Mesodermal cell (in vitro differentiated cells): ENCODE measurements around the gene MRTFA.

Source experiments
- H3K27ac ChIP-seq: 2 replicates; pipeline ENCODE4 v1.7.0; 2013; ENCODE audit warnings: mild to moderate bottlenecking, low read depth, low read length, moderate library complexity; ENCODE audit not compliant: severe bottlenecking
- H3K36me3 ChIP-seq: 2 replicates; pipeline ENCODE4 v1.7.1; 2013; ENCODE audit warnings: mild to moderate bottlenecking, low read length, moderate library complexity; ENCODE audit not compliant: control insufficient read depth, insufficient read depth
- H3K4me1 ChIP-seq: one replicate; pipeline ENCODE4 v1.7.1; 2013; ENCODE audit warnings: mild to moderate bottlenecking, low read length; ENCODE audit not compliant: insufficient read depth, control insufficient read depth, poor library complexity, severe bottlenecking
- H3K4me3 ChIP-seq: 2 replicates; pipeline ENCODE4 v1.7.0; 2013; ENCODE audit warnings: low read length, control low read depth, mild to moderate bottlenecking; ENCODE audit not compliant: insufficient read depth, poor library complexity, severe bottlenecking; ENCODE audit errors: extremely low read depth
- H3K9me3 ChIP-seq: 2 replicates; pipeline ENCODE4 v1.7.1; 2013; ENCODE audit warnings: mild to moderate bottlenecking, low read length, moderate library complexity; ENCODE audit not compliant: control insufficient read depth
- WGBS, 2 experiments: methylation state at CpG; one replicate each; pipeline ENCODE4 v1.1.5; 2013; ENCODE audit warnings: missing lambda C conversion rate in 2 of 2; ENCODE audit not compliant: insufficient coverage in 2 of 2; 5-methylcytosine and 5-hydroxymethylcytosine counted together

MRTFA gene

GRCh38 chr22:40582063-40582462, 54.5 kb downstream of the MRTFA start:
- no peaks in the 10 kb centered on the region for H3K4me1 ChIP-seq
- peaks cover 59% of the 10 kb centered on the region for H3K36me3 ChIP-seq
- WGBS, 2 experiments, result no CpG with 5 or more reads among the region's 2 CpGs
- no peak overlapping the region for H3K27ac ChIP-seq
- peaks cover 9% of the 10 kb centered on the region for H3K9me3 ChIP-seq
- no peak overlapping the region for H3K4me3 ChIP-seq

GRCh38 chr22:40580631-40581030, 55.9 kb downstream of the MRTFA start:
- 100% methylated on average over 1 of the region's 1 CpG; no CpG with 5 or more reads in 1 of the 2 experiments for WGBS, 2 experiments
- Histone ChIP-seq H3K9me3 (peaks cover 9% of the 10 kb centered on the region), H3K27ac (no peak overlapping the region), H3K4me3 (no peak overlapping the region), H3K36me3 (peaks cover 51% of the 10 kb centered on the region), H3K4me1 (no peaks in the 10 kb centered on the region)

- no peaks in the 10 kb centered on the region for H3K4me1 ChIP-seq
- WGBS, 2 experiments, result 93% methylated on average over 4 of the region's 4 CpGs; no CpG with 5 or more reads in 1 of the 2 experiments
- peaks cover 4% of the 10 kb centered on the region for H3K9me3 ChIP-seq
These were observed 58.3 kb downstream of the MRTFA start for GRCh38 chr22:40578171-40578570.

GRCh38 chr22:40572976-40573375, 63.5 kb downstream of the MRTFA start:
- WGBS, 2 experiments, result 86 to 100% methylated on average over 1 of the region's 2 CpGs
- Histone ChIP-seq H3K36me3 (peaks cover 20% of the 10 kb centered on the region), H3K27ac (no peak overlapping the region), H3K4me3 (no peak overlapping the region), H3K4me1 (no peaks in the 10 kb centered on the region), H3K9me3 (peaks cover 9% of the 10 kb centered on the region)

More at GRCh38 chr22:40578171-40578570, 58.3 kb downstream of the MRTFA start:
- no peak overlapping the region for H3K4me3 ChIP-seq
- no peak overlapping the region for H3K27ac ChIP-seq
- H3K36me3 ChIP-seq, result peaks cover 31% of the 10 kb centered on the region

- WGBS, 2 experiments, result 80 to 100% methylated on average over 1 of the region's 3 CpGs
- Histone ChIP-seq H3K9me3 (peaks cover 9% of the 10 kb centered on the region), H3K27ac (no peak overlapping the region), H3K36me3 (peaks cover 20% of the 10 kb centered on the region), H3K4me3 (no peak overlapping the region), H3K4me1 (peaks cover 5% of the 10 kb centered on the region)
These were observed 64.6 kb downstream of the MRTFA start for GRCh38 chr22:40571887-40572286.

- Histone ChIP-seq H3K4me3 (no peak overlapping the region), H3K36me3 (peaks cover 13% of the 10 kb centered on the region), H3K27ac (no peak overlapping the region), H3K9me3 (peaks cover 9% of the 10 kb centered on the region), H3K4me1 (peaks cover 5% of the 10 kb centered on the region)
- WGBS, 2 experiments, result 57% methylated on average over 1 of the region's 1 CpG; no CpG with 5 or more reads in 1 of the 2 experiments
These were observed 68.7 kb downstream of the MRTFA start for GRCh38 chr22:40567626-40568328.

- Histone ChIP-seq H3K36me3 (peaks cover 7% of the 10 kb centered on the region), H3K4me1 (peaks cover 5% of the 10 kb centered on the region), H3K4me3 (no peak overlapping the region), H3K27ac (no peak overlapping the region), H3K9me3 (peaks cover 2% of the 10 kb centered on the region)
- no CpG with 5 or more reads among the region's 3 CpGs for WGBS, 2 experiments
These were observed 69.4 kb downstream of the MRTFA start for GRCh38 chr22:40567106-40567505.

- H3K27ac ChIP-seq, result no peak overlapping the region
- no peak overlapping the region for H3K4me3 ChIP-seq
- peaks cover 13% of the 10 kb centered on the region for H3K36me3 ChIP-seq
- 100% methylated on average over 1 to 2 of the region's 2 CpGs for WGBS, 2 experiments
- H3K4me1 ChIP-seq, result no peaks in the 10 kb centered on the region
- no peaks in the 10 kb centered on the region for H3K9me3 ChIP-seq
These were observed 75.5 kb downstream of the MRTFA start for GRCh38 chr22:40560994-40561515.

GRCh38 chr22:40560551-40560950, 76.0 kb downstream of the MRTFA start:
- Histone ChIP-seq H3K4me3 (no peak overlapping the region), H3K36me3 (peaks cover 13% of the 10 kb centered on the region), H3K9me3 (no peaks in the 10 kb centered on the region), H3K27ac (no peak overlapping the region), H3K4me1 (no peaks in the 10 kb centered on the region)
- WGBS, 2 experiments, result 78 to 100% methylated on average over 1 to 3 of the region's 3 CpGs

- Histone ChIP-seq H3K27ac (no peak overlapping the region), H3K4me1 (no peaks in the 10 kb centered on the region)
- 90 to 100% methylated on average over 1 to 2 of the region's 2 CpGs for WGBS, 2 experiments
These were observed 78.5 kb downstream of the MRTFA start for GRCh38 chr22:40557972-40558371.

GRCh38 chr22:40556641-40557040, 79.9 kb downstream of the MRTFA start:
- WGBS, 2 experiments, result 86 to 100% methylated on average over 1 of the region's 1 CpG
- no peaks in the 10 kb centered on the region for H3K9me3 ChIP-seq
- no peak overlapping the region for H3K4me3 ChIP-seq
- H3K36me3 ChIP-seq, result peaks cover 41% of the 10 kb centered on the region
- H3K27ac ChIP-seq, result no peak overlapping the region
- no peaks in the 10 kb centered on the region for H3K4me1 ChIP-seq

More at GRCh38 chr22:40557972-40558371, 78.5 kb downstream of the MRTFA start:
- peaks cover 29% of the 10 kb centered on the region for H3K36me3 ChIP-seq
- H3K4me3 ChIP-seq, result no peak overlapping the region
- H3K9me3 ChIP-seq, result no peaks in the 10 kb centered on the region
